Ovary (tissue), 9 donors: ENCODE results near the gene DOC2A. TPM values are rescaled to one million over a fixed set of nuclear protein-coding genes. Genes with fewer than 3 reads are reported as not detected.

Experiments
- DNase-seq, 5 donors: peaks; one replicate each; pipeline ENCODE4 v3.0.0-alpha.2; 2019 to 2020
- H3K27ac ChIP-seq, 2 donors: fragments of 200-600 bp; one replicate each; pipeline versions ENCODE4 v1.5.1 to v1.8.0; 2019 to 2022
- H3K27me3 ChIP-seq: fragments of 200-600 bp; one replicate; pipeline ENCODE4 v1.8.0; 2022
- H3K36me3 ChIP-seq: fragments of 200-600 bp; sonication (generic); one replicate; pipeline ENCODE4 v1.5.1; 2019
- H3K4me1 ChIP-seq: one replicate; pipeline ENCODE4 v1.8.1; 2013; ENCODE audit warnings: mild to moderate bottlenecking, moderate library complexity; ENCODE audit not compliant: insufficient read depth
- H3K4me3 ChIP-seq: fragments of 200-600 bp; sonication (generic); one replicate; pipeline ENCODE4 v1.5.1; 2017
- H3K9me3 ChIP-seq, 2 donors: fragments of 200-600 bp in 1 of 2; sonication (generic) in 1 of 2; one replicate each; pipeline versions ENCODE4 v1.5.1 to v1.8.1; 2013 to 2019; ENCODE audit warnings: mild to moderate bottlenecking in 1 of 2, moderate library complexity in 1 of 2
- CTCF ChIP-seq, 3 donors: fragments of 450-650 bp in 2 of 3; fragments of 200-600 bp in 1 of 3; IDR thresholded peaks; one replicate each; pipeline versions ENCODE4 v1.5.1 to v1.8.0; 2016 to 2022; ENCODE audit warnings: antibody characterized with exemption in 3 of 3, mild to moderate bottlenecking in 1 of 3
- EP300 ChIP-seq: sonication (generic); formaldehyde crosslinking; IDR thresholded peaks from one replicate; pipeline ENCODE4 v1.6.1; 2017; ENCODE audit warnings: antibody characterized with exemption
- POLR2A ChIP-seq: fragments of 450-650 bp; IDR thresholded peaks from one replicate; pipeline ENCODE4 v1.6.1; 2017; ENCODE audit warnings: antibody characterized with exemption, mild to moderate bottlenecking, moderate library complexity
- WGBS, 3 donors: extraction: QIAGEN DNeasy Blood & Tissue Kit in 1 of 3; methylation state at CpG; one replicate each; pipeline versions ENCODE4 v1.1.5 to v1.1.7; 2013 to 2017; 5-methylcytosine and 5-hydroxymethylcytosine counted together
- intact Hi-C, 4 donors: fragments of 100-400 bp; cut with DNase I; formaldehyde crosslinking; loops; one replicate each; pipeline versions ENCODE4 v1.11.0 to v1.15.1; 2022 to 2023
- polyA plus RNA-seq, 2 donors: library from polyadenylated mRNA; stranded (reverse); fragments of 200-250 nt in 1 of 2; fragments of 350-450 nt in 1 of 2; fragmentation: Illumina TruSeq in 1 of 2; extraction: RNeasy Lipid Tissue Mini Kit (QIAGEN cat#74804) in 1 of 2; gene quantifications; one replicate each; pipeline ENCODE4 v1.2.3, GENCODE V29; 2013 to 2014
- total RNA-seq, 7 donors: library from RNA; depleted of rRNA in 2 of 7; stranded (reverse); fragments of >200 nt in 2 of 7; fragmentation: NEBNext Ultra II Directional in 3 of 7; extraction: Animal tissue kit (Norgen Biotek cat#: 25700) in 3 of 7; gene quantifications; one replicate each; pipeline versions ENCODE4 v1.1.0 to v1.2.4, GENCODE V29; 2016 to 2023
- donor health status: DM: no; HTN: no; CAD: no; lungs with moderate emphysema.
- donor health status: DM: no; HTN: no; CAD: no.
- donor health status: Bipolar disorder and iron deficiency.
- donor health status: DM: yes; HTN: yes; CAD: no.
- donor health status: DM: no; HTN: no; CAD: no.
- donor health status: DM: yes; HTN: yes; CAD: no.

The DOC2A gene
- total and polyA plus RNA-seq, 9 donors: 1.4 to 7.2 (median 3.7) TPM

GRCh38 chr16:30011714-30012504 is 1.1 kb upstream of the DOC2A start:
- DNase-seq: no peak
- H3K27me3 ChIP-seq: no peaks in the 10 kb centered on the region
- WGBS, 3 donors: 56 to 58% (median 58%) methylated on average over 30 to 31 of the region's 31 CpGs
- H3K4me1 ChIP-seq: no peaks in the 10 kb centered on the region
- H3K36me3 ChIP-seq: no peaks in the 10 kb centered on the region
- intact Hi-C loops: loop anchor here in 2 of 4 donors (5.0 to 10.0 kb wide), 2 partner anchors 45 to 127 kb away; no protein-coding TSS in a partner anchor
- TF ChIP-seq EP300: no peak
- no peak overlapping the region for H3K4me3 ChIP-seq
- H3K9me3 ChIP-seq: no peaks in the 10 kb centered on the region
- no peak overlapping the region for H3K27ac ChIP-seq

DNA sequence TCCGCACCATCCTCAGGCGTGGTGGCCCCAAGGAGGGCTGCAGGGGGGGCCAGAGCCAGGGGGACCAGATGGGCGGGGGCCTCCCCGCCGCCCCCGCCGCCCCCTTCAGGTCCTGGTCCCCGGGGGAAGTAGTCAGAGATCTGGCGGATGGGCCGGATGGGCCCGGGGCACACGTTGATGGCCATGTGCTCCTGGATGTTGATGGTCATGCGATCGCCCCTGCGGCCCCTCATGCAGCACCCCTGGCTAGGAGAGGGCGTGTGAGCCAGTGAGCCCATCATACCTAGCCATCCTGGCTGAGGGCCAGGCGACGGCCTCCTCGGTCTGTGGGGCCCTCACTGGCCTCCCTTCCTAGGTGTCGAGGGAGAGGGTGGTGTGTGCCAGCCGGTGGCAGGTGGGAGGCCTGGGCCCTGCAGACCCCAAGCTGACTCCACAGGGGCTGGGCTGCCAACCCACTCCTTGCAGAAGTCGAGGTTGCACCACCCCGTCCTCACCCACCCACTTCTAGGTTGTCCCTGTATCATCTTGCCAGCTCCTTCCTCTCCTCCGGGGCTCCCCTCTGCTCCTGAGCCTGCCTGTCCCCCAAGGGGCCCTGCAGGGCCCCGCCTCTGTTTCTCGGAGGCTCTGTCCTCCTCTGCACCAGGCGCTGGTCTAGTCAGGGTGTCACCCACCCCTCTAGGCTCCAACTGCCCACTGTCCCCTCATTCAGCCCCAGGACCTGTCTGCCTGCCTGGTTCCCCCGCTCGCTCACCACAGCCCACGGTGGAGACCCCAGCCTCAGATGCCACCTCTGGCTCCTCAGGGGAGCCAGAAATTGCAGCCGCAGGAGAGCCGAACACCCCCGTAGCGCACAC is 610 bp downstream of the DOC2A start:
- Histone ChIP-seq H3K27ac (no peak overlapping the region), H3K9me3 (no peaks in the 10 kb centered on the region), H3K4me3 (peak overlapping the region; percentile 29), H3K36me3 (no peaks in the 10 kb centered on the region), H3K4me1 (peaks cover 2% of the 10 kb centered on the region), H3K27me3 (no peaks in the 10 kb centered on the region)
- no peak for TF ChIP-seq EP300
- TF ChIP-seq POLR2A: no peak
- no peak for TF ChIP-seq CTCF (IDR thresholded peaks at IDR 0.05)
- intact Hi-C loops: loop anchor here in 3 of 4 donors (5.0 to 10.0 kb wide), 7 partner anchors 43 to 205 kb away; partner anchors contain the start of genes MAZ (in 2 of the 3), CDIPT (in 1 of the 3), KCTD13 (in 1 of the 3) and PRRT2 (in 1 of the 3)
- 11 to 19% (median 17%) methylated on average over 27 to 34 of the region's 34 CpGs for WGBS, 3 donors
- DNase-seq: no peak

DNA sequence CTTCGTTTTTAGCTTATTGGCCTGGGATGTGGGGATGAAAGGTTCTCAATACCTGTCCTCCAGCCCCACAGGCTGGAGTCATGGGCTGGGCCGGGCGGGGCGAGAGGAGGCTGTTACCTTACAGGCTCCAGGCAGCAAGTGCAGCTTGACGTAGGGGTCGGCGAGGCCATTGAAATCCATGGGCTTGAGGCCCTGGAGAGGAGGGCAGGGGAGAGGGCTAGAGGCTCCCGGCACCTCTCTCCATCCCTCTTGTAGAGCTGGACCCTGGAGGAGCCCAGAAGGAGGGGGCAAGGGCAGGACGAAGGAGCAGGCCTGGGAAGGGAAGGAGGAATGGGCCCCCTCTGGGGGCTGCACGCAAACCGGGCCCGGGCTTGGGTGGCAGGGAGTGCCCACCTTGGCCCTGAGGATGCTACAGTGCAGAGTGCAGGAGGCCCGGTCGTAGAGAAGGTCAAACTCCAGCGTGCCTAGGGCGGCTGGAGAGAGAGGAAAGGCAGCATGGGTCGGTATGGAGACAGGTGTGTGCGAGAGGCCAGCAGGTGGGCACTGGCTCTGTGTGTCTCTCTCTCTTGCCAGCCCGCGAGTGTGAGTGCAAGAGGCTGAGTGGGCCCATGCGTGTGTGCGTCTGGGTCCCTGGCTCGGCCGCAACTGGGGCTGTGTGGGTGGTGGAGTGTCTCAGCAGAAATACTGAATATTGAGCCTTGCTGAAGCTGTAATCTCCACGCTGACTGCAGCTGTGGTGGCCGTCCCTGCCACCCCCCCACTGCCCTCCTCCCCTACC is 1.6 kb downstream of the DOC2A start:
- Histone ChIP-seq H3K4me3 (no peak overlapping the region), H3K27me3 (no peaks in the 10 kb centered on the region), H3K4me1 (peaks cover 2% of the 10 kb centered on the region), H3K9me3 (no peaks in the 10 kb centered on the region), H3K27ac (no peak overlapping the region), H3K36me3 (no peaks in the 10 kb centered on the region)
- intact Hi-C loops: loop anchor here in 3 of 4 donors (5.0 to 10.0 kb wide), 5 partner anchors 84 to 204 kb away; partner anchors contain the start of genes MAZ (in 2 of the 3), CDIPT (in 1 of the 3), KCTD13 (in 1 of the 3) and PRRT2 (in 1 of the 3)
- DNase-seq: no peak
- WGBS, 3 donors: 62 to 63% (median 63%) methylated on average over 26 of the region's 26 CpGs
- no peak for TF ChIP-seq CTCF (IDR thresholded peaks at IDR 0.05)
- no peak for TF ChIP-seq EP300

- DNase-seq: no peak
- Histone ChIP-seq H3K9me3 (no peaks in the 10 kb centered on the region), H3K27ac (no peak overlapping the region), H3K4me3 (no peak overlapping the region), H3K4me1 (peaks cover 2% of the 10 kb centered on the region), H3K36me3 (no peaks in the 10 kb centered on the region), H3K27me3 (no peaks in the 10 kb centered on the region)
- intact Hi-C loops: loop anchor here in 3 of 4 donors (5.0 to 10.0 kb wide), 5 partner anchors 83 to 203 kb away; partner anchors contain the start of genes MAZ (in 2 of the 3), CDIPT (in 1 of the 3), KCTD13 (in 1 of the 3) and PRRT2 (in 1 of the 3)
- TF ChIP-seq EP300: no peak
- TF ChIP-seq POLR2A: no peak
- no peak for TF ChIP-seq CTCF (IDR thresholded peaks at IDR 0.05)
- WGBS, 3 donors: 68 to 80% (median 75%) methylated on average over 11 of the region's 11 CpGs
These were observed 3.4 kb downstream of the DOC2A start for GRCh38 chr16:30007378-30007895.
